Neural progenitor cell (in vitro differentiated cells): ENCODE results near the gene CYBA.

Experiments
- CTCF ChIP-seq: fragments of 200-600 bp; sonication (generic); IDR thresholded peaks from 2 replicates; pipeline ENCODE4 v1.5.1; 2017; ENCODE audit warnings: antibody characterized with exemption, mild to moderate bottlenecking
- EZH2 ChIP-seq: fragments of 200-600 bp; sonication (generic); IDR thresholded peaks from 2 replicates; pipeline ENCODE4 v1.6.1; 2017; ENCODE audit warnings: antibody characterized with exemption, mild to moderate bottlenecking, moderate library complexity

GRCh38 chr16:88608076-88608475 lies 42.8 kb downstream of the CYBA start:
- no peak for TF ChIP-seq CTCF
- no peak for TF ChIP-seq EZH2
